SK-N-MC (cell line): Measurements from ENCODE around the gene ELAVL3.

Experiments used
- EZH2 ChIP-seq: fragments of 200-600 bp; sonication (generic); IDR thresholded peaks from one replicate; pipeline ENCODE4 v1.6.1; 2017; ENCODE audit warnings: antibody characterized with exemption
- POLR2AphosphoS5 ChIP-seq: IDR thresholded peaks from 2 replicates; pipeline ENCODE4 v1.6.1; 2012; ENCODE audit warnings: mild to moderate bottlenecking, low read depth, low read length, borderline replicate concordance

GRCh38 chr19:11483366-11484111, 2.7 kb upstream of the ELAVL3 start:
- no peak for TF ChIP-seq EZH2
- no peak for TF ChIP-seq POLR2AphosphoS5
